Gastroesophageal sphincter (tissue), 4 donors: ENCODE results near the gene GALNTL6. TPM values are rescaled to one million over a fixed set of nuclear protein-coding genes. Genes with fewer than 3 reads are reported as not detected.

Experiments
- ATAC-seq: fragments of 150-250 bp; one replicate; pipeline ENCODE4 v1.9.1; 2016; ENCODE audit warnings: mild to moderate bottlenecking, moderate library complexity
- H3K27ac ChIP-seq, 4 donors: fragments of 200-600 bp; sonication (generic) in 3 of 4; 1 replicate in 3 of 4; 2 replicates in 1 of 4; pipeline ENCODE4 v1.5.1; 2016 to 2019
- H3K27me3 ChIP-seq: fragments of 200-600 bp; sonication (generic); one replicate; pipeline ENCODE4 v1.5.1; 2019
- H3K36me3 ChIP-seq, 2 donors: fragments of 200-600 bp; sonication (generic); one replicate each; pipeline ENCODE4 v1.5.1; 2019; ENCODE audit warnings: control low read depth in 1 of 2
- H3K4me1 ChIP-seq, 3 donors: fragments of 200-600 bp; sonication (generic); 1 replicate in 2 of 3; 2 replicates in 1 of 3; pipeline ENCODE4 v1.5.1; 2016 to 2019; ENCODE audit warnings: control low read depth in 2 of 3
- H3K4me3 ChIP-seq, 2 donors: fragments of 200-600 bp; sonication (generic); one replicate each; pipeline ENCODE4 v1.5.1; 2019; ENCODE audit warnings: mild to moderate bottlenecking in 1 of 2, moderate library complexity in 1 of 2
- H3K9me3 ChIP-seq, 3 donors: fragments of 200-600 bp; sonication (generic); one replicate each; pipeline ENCODE4 v1.5.1; 2017 to 2019; ENCODE audit warnings: control low read depth in 2 of 3
- CTCF ChIP-seq, 4 experiments: fragments of 200-600 bp in 2 of 4; fragments of 450-650 bp in 2 of 4; sonication (generic) in 1 of 4; IDR thresholded peaks; one replicate each; pipeline ENCODE4 v1.5.1; 2017 to 2019; ENCODE audit warnings: antibody characterized with exemption in 4 of 4, mild to moderate bottlenecking in 2 of 4, moderate library complexity in 2 of 4
- EP300 ChIP-seq: sonication (generic); formaldehyde crosslinking; IDR thresholded peaks from one replicate; pipeline ENCODE4 v1.6.1; 2017; ENCODE audit warnings: antibody characterized with exemption, mild to moderate bottlenecking
- POLR2A ChIP-seq, 2 donors: fragments of 450-650 bp; IDR thresholded peaks; one replicate each; pipeline ENCODE4 v1.6.1; 2017; ENCODE audit warnings: antibody characterized with exemption in 2 of 2, mild to moderate bottlenecking in 2 of 2, moderate library complexity in 1 of 2
- POLR2AphosphoS5 ChIP-seq: sonication (generic); formaldehyde crosslinking; IDR thresholded peaks from one replicate; pipeline ENCODE4 v1.6.1; 2017; ENCODE audit warnings: antibody characterized with exemption
- WGBS, 2 donors: methylation state at CpG; one replicate each; pipeline ENCODE4 v1.1.5; 2018; ENCODE audit warnings: low coverage in 1 of 2; 5-methylcytosine and 5-hydroxymethylcytosine counted together
- total RNA-seq, 4 donors: library from RNA; depleted of rRNA; stranded (reverse); fragments of >200 nt; gene quantifications; one replicate each; pipeline ENCODE4 v1.1.0, GENCODE V29; 2016

The GALNTL6 gene
- total RNA-seq, 4 donors from 2014 or later: not detected

- H3K27me3 ChIP-seq: no peaks in the 10 kb centered on the region
- TF ChIP-seq POLR2AphosphoS5 (no peak), CTCF (IDR thresholded peaks at IDR 0.05) (no peak), POLR2A (IDR thresholded peaks at IDR 0.05) (no peak), EP300 (no peak)
- H3K4me1 ChIP-seq: peaks cover 0 to 8% (median 0%) of the 10 kb centered on the region in 3 donors
- ATAC-seq: no peak
- H3K9me3 ChIP-seq: peaks cover 0 to 8% (median 0%) of the 10 kb centered on the region in 3 donors
- no peaks in the 10 kb centered on the region for H3K36me3 ChIP-seq
- no peak overlapping the region for H3K4me3 ChIP-seq
- H3K27ac ChIP-seq: no peak overlapping the region
- 92% methylated on average over 5 of the region's 27 CpGs; no CpG with 5 or more reads in 1 of the 2 donors for WGBS, 2 donors
Measured at GRCh38 chr4:172377486-172378140, 564.4 kb downstream of the GALNTL6 start.

- H3K27ac ChIP-seq: no peak overlapping the region
- ATAC-seq: no peak
- H3K27me3 ChIP-seq: no peaks in the 10 kb centered on the region
- H3K4me1 ChIP-seq: peaks cover 0 to 8% (median 0%) of the 10 kb centered on the region in 3 donors
- H3K9me3 ChIP-seq: peaks cover 0 to 8% (median 0%) of the 10 kb centered on the region in 3 donors
- TF ChIP-seq POLR2A (IDR thresholded peaks at IDR 0.05) (no peak), EP300 (no peak)
- WGBS, 2 donors: 0 to 26% methylated on average over 4 to 5 of the region's 5 CpGs
- H3K36me3 ChIP-seq: no peaks in the 10 kb centered on the region
- no peak overlapping the region for H3K4me3 ChIP-seq
Measured at GRCh38 chr4:172379834-172380233, 566.6 kb downstream of the GALNTL6 start.

- no peaks in the 10 kb centered on the region for H3K36me3 ChIP-seq
- H3K27me3 ChIP-seq: no peaks in the 10 kb centered on the region
- H3K27ac ChIP-seq: no peak overlapping the region
- WGBS, 2 donors: 90 to 100% methylated on average over 1 of the region's 1 CpG
- no peak overlapping the region for H3K4me3 ChIP-seq
- no peaks in the 10 kb centered on the region for H3K4me1 ChIP-seq
- TF ChIP-seq CTCF (IDR thresholded peaks at IDR 0.05) (no peak), EP300 (no peak), POLR2A (IDR thresholded peaks at IDR 0.05) (no peak), POLR2AphosphoS5 (no peak)
- H3K9me3 ChIP-seq: no peaks in the 10 kb centered on the region
- no peak for ATAC-seq
Measured at GRCh38 chr4:172390331-172390730, 577.1 kb downstream of the GALNTL6 start.

GRCh38 chr4:172392741-172393140 lies 579.5 kb downstream of the GALNTL6 start:
- Histone ChIP-seq H3K27me3 (no peaks in the 10 kb centered on the region), H3K36me3 (no peaks in the 10 kb centered on the region), H3K27ac (no peak overlapping the region), H3K4me3 (no peak overlapping the region), H3K4me1 (no peaks in the 10 kb centered on the region), H3K9me3 (no peaks in the 10 kb centered on the region)
- WGBS, 2 donors: 81 to 90% methylated on average over 6 to 8 of the region's 10 CpGs
- TF ChIP-seq POLR2AphosphoS5: no peak
- no peak for TF ChIP-seq CTCF (IDR thresholded peaks at IDR 0.05)
- TF ChIP-seq EP300: no peak
- TF ChIP-seq POLR2A (IDR thresholded peaks at IDR 0.05): no peak
- ATAC-seq: no peak

- Histone ChIP-seq H3K9me3 (no peaks in the 10 kb centered on the region), H3K27me3 (no peaks in the 10 kb centered on the region), H3K36me3 (no peaks in the 10 kb centered on the region), H3K4me1 (no peaks in the 10 kb centered on the region), H3K4me3 (no peak overlapping the region), H3K27ac (no peak overlapping the region)
- WGBS, 2 donors: 55 to 58% methylated on average over 3 of the region's 3 CpGs
- no peak for ATAC-seq
- no peak for TF ChIP-seq CTCF (IDR thresholded peaks at IDR 0.05)
- no peak for TF ChIP-seq EP300
- TF ChIP-seq POLR2A (IDR thresholded peaks at IDR 0.05): no peak
- TF ChIP-seq POLR2AphosphoS5: no peak
Measured at GRCh38 chr4:172393220-172393619, 580.0 kb downstream of the GALNTL6 start.
